Panc1 (cell line): ENCODE data around the gene SPDYE16. TPM values are rescaled to one million over a fixed set of nuclear protein-coding genes. Genes with fewer than 3 reads are reported as not detected.
"Not testable (repeated sequence)": the region's sequence is repeated elsewhere in the genome, so short reads cannot be mapped to it uniquely, and the experiment has no call there.

Source experiments
- ATAC-seq: fragments of 200-7000 bp; cut with Tn5 transposase; 2 replicates; pipeline ENCODE4 v1.9.1; 2020; ENCODE audit warnings: mild to moderate bottlenecking, moderate library complexity
- BruUV-seq: library from RNA; stranded (reverse); fragments of 400-500 nt; replicated peaks from 2 replicates; lab custom pipeline; 2021; lab: Mats Ljungman, UMichigan
- CTCF ChIA-PET: fragments of 300-600 bp; sonication (Branson Sonifier 250); formaldehyde crosslinking; loops from one replicate; lab custom pipeline; 2022; ENCODE audit warnings: antibody characterized with exemption; lab: Charles Lee
- POLR2A ChIA-PET: fragments of 300-600 bp; sonication (Branson Sonifier 250); formaldehyde crosslinking; loops from one replicate; lab custom pipeline; 2022; ENCODE audit warnings: antibody characterized with exemption; lab: Charles Lee
- DNase-seq: peaks from one replicate; pipeline ENCODE4 v3.0.0-alpha.2; 2010; ENCODE audit warnings: low read depth, low spot score
- H3K27ac ChIP-seq: 2 replicates; pipeline ENCODE4 v1.5.1; 2011; ENCODE audit warnings: mild to moderate bottlenecking, low read length, inconsistent platforms
- H3K27me3 ChIP-seq: fragments of 200-500 bp; sonication (Bioruptor generic); 2 replicates; pipeline ENCODE4 v1.6.0; 2014; ENCODE audit warnings: low read length, inconsistent platforms; ENCODE audit not compliant: control insufficient read depth, insufficient read depth
- H3K36me3 ChIP-seq: fragments of 200-500 bp; sonication (Bioruptor generic); 2 replicates; pipeline ENCODE4 v1.5.1; 2014; ENCODE audit warnings: inconsistent platforms, mild to moderate bottlenecking, low read length, moderate library complexity; ENCODE audit not compliant: control insufficient read depth, insufficient read depth
- H3K4me1 ChIP-seq: 2 replicates; pipeline ENCODE4 v1.5.1; 2011; ENCODE audit warnings: inconsistent platforms, mild to moderate bottlenecking, low read length, moderate library complexity; ENCODE audit not compliant: control insufficient read depth, insufficient read depth
- H3K4me3 ChIP-seq, 2 experiments: 2 replicates each; pipeline ENCODE4 v1.5.1; 2011 to 2012; ENCODE audit warnings: low read depth in 2 of 2, low read length in 2 of 2, mild to moderate bottlenecking in 2 of 2, inconsistent platforms in 1 of 2, moderate library complexity in 1 of 2
- H3K9me3 ChIP-seq: fragments of 200-500 bp; sonication (Bioruptor generic); 2 replicates; pipeline ENCODE4 v1.5.1; 2014; ENCODE audit warnings: low read depth, mild to moderate bottlenecking, inconsistent platforms, low read length, moderate library complexity; ENCODE audit not compliant: control insufficient read depth, insufficient read depth
- in situ Hi-C: cut with HindIII; loops from 2 replicates; pipeline ENCODE4 v1.10.0; 2016; ENCODE audit warnings: low sequenced_read_pairs, low pct_unique_long_range_greater_than_20kb
- intact Hi-C: fragments of 100-400 bp; cut with micrococcal nuclease; formaldehyde crosslinking; loops from one replicate; pipeline ENCODE4 v1.10.0; 2022; ENCODE audit not compliant: unreplicated experiment
- total RNA-seq: library from RNA; stranded (reverse); gene quantifications from one replicate; pipeline ENCODE4 v1.2.1, GENCODE V29; 2021; ENCODE audit not compliant: unreplicated experiment

The SPDYE16 gene
- total RNA-seq, 1 experiment from 2014 or later: not detected

GRCh38 chr7:76482660-76483059 is 60.4 kb downstream of the SPDYE16 start:
- in situ Hi-C loops, BruUV-seq, ATAC-seq, H3K36me3 ChIP-seq, POLR2A ChIA-PET, H3K4me1 ChIP-seq, intact Hi-C loops, H3K4me3 ChIP-seq, H3K27ac ChIP-seq, CTCF ChIA-PET, H3K27me3 ChIP-seq, H3K9me3 ChIP-seq, DNase-seq: not testable (repeated sequence)

Other genes with a start within 250 kb of the SPDYE16 start
- gene HSPB1, start 240.6 kb downstream of the SPDYE16 start, total RNA-seq: 422 TPM
- gene YWHAG, start 184.3 kb downstream of the SPDYE16 start, total RNA-seq: 210 TPM
- 1.6 TPM for gene SSC4D, start 133.6 kb downstream of the SPDYE16 start, total RNA-seq
- gene ZP3, start 118.3 kb downstream of the SPDYE16 start, total RNA-seq: 23.3 TPM
- gene DTX2, start 81.6 kb downstream of the SPDYE16 start, total RNA-seq: 27.4 TPM
- gene UPK3B, start 32.7 kb downstream of the SPDYE16 start, total RNA-seq: 9.8 TPM
- 21.8 TPM for gene POMZP3, start 84.0 kb upstream of the SPDYE16 start, total RNA-seq